Astrocyte of the cerebellum (primary cell): ENCODE measurements around the gene METTL4.

Experiments used
- DNase-seq: peaks from one replicate; pipeline ENCODE4 v3.0.0-alpha.2; 2011; ENCODE audit warnings: low read depth
- H3K4me3 ChIP-seq: 2 replicates; pipeline ENCODE4 v1.5.1; 2011; ENCODE audit warnings: mild to moderate bottlenecking, low read depth, low read length, moderate library complexity
- in situ Hi-C: cut with HindIII; loops from 2 replicates; pipeline ENCODE4 v1.10.0; 2017; ENCODE audit warnings: low sequenced_read_pairs
- TF ChIP-seq, protein P1 (sequence below): IDR thresholded peaks from 2 replicates; pipeline ENCODE4 v1.5.1; 2012; ENCODE audit warnings: low read length, low read depth, moderate library complexity, mild to moderate bottlenecking; ENCODE audit errors: missing control alignments

Gene METTL4

DNA sequence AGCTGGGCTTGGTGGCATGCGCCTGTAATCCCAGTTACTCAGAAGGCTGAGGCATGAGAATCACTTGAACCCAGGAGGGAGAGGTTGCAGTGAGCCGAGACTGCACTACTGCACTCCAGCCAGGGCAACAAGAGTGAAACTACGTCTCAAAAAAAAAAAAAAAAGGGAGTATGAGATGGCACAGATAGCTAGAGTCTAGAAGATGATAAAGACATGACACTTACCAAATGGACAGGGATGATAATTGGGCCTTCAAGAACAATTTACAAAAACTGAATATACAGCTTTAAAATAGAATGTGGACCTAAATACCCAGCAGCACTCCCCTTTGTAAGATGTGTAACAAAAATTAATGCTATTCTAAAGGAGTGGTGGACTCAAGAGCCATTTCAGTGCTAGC lies 2.7 kb downstream of the METTL4 start:
- TF ChIP-seq, protein P1, sequence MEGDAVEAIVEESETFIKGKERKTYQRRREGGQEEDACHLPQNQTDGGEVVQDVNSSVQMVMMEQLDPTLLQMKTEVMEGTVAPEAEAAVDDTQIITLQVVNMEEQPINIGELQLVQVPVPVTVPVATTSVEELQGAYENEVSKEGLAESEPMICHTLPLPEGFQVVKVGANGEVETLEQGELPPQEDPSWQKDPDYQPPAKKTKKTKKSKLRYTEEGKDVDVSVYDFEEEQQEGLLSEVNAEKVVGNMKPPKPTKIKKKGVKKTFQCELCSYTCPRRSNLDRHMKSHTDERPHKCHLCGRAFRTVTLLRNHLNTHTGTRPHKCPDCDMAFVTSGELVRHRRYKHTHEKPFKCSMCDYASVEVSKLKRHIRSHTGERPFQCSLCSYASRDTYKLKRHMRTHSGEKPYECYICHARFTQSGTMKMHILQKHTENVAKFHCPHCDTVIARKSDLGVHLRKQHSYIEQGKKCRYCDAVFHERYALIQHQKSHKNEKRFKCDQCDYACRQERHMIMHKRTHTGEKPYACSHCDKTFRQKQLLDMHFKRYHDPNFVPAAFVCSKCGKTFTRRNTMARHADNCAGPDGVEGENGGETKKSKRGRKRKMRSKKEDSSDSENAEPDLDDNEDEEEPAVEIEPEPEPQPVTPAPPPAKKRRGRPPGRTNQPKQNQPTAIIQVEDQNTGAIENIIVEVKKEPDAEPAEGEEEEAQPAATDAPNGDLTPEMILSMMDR = no peak
- H3K4me3 ChIP-seq = no peak overlapping the region
- DNase-seq = no peak
- in situ Hi-C loops = no loop called here

- in situ Hi-C loops = no loop called here
These were observed 3.2 kb downstream of the METTL4 start for GRCh38 chr18:2568129-2568528.

DNA sequence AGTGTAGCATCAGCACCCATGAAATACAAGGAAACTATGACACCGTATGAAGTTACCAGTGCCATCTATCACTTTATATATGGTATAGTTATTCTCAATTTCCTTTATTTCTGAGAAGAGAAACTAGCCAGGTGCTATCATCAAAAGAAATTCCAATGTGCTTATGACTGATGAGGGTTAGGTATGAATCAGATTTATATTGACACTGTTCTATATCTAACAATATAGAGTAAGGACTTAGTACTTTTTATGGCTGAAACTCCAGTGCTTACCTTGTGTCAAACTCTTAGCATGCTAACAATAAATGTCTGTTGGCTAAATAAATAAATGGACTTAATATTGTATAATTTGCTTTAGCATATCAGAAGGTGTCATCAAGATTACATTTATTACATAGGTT lies 6.9 kb downstream of the METTL4 start:
- TF ChIP-seq, protein P1 = no peak
- in situ Hi-C loops = no loop called here
- no peak overlapping the region for H3K4me3 ChIP-seq
- no peak for DNase-seq

More at GRCh38 chr18:2568129-2568528, 3.2 kb downstream of the METTL4 start:
- TF ChIP-seq, protein P1 = no peak
- no peak for DNase-seq
- no peak overlapping the region for H3K4me3 ChIP-seq

GRCh38 chr18:2559249-2559648 lies 12.1 kb downstream of the METTL4 start:
- no peak overlapping the region for H3K4me3 ChIP-seq
- TF ChIP-seq, protein P1 = no peak
- DNase-seq = no peak
- in situ Hi-C loops = no loop called here

DNA sequence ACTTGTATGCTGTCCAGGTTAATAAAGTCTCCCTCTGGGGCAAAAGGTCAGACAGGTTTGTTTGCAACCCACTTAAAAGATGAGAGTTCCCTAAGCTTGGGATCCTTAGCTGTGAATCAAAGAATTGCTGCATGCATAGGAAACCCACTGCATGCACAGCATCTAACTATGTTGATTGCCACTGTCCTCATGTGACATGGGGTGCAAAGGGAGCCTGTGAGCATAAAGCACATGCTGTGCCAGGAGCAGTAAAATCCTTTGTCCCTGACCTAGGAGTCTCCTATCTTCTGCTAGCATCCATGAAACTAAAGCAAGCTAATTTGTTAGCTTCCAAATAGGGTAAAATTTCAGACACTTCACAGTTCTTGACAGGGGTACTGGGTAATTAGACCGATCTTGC lies 13.8 kb downstream of the METTL4 start:
- H3K4me3 ChIP-seq = no peak overlapping the region
- DNase-seq = no peak
- TF ChIP-seq, protein P1 = no peak
- in situ Hi-C loops = no loop called here

DNA sequence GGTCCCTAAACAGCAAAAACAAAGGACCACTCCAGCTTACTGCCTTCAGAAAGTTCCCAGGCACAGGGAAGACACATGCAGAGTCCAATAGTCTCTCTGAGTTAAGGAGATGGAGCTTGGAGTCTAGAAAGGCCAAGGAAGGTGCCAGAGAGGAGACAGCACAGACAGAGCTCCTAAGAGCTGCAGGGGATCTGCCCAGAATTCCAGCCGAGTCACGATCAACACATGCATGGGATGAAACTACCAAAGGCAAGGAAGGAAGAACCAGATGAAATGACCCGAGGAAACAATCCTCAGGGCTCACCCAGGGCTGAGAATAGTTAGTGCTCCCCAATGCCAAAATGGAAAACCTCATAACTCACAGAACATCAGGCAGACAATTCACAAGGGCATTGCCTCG lies 15.4 kb downstream of the METTL4 start:
- DNase-seq = no peak
- TF ChIP-seq, protein P1 = no peak
- H3K4me3 ChIP-seq = no peak overlapping the region
- in situ Hi-C loops = no loop called here

DNA sequence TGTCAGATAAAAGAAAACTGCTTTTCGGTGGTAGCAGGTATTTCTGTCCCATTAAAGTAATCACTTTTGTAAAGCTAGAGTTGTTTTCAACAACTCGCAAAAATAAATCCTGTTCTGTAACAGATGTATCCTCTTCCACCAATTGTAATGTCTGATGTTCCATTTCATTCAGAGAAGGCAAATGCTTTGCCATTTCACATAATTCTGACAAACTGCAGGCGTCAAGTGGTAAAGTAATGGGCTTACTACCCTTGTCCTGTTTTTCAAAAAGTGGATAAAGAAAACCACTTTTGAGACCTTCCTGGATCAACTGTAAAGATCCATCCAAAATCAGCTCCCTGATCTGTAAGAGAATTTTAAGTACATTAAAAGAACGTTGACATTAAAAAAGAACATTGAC lies 16.6 kb downstream of the METTL4 start:
- no peak overlapping the region for H3K4me3 ChIP-seq
- no peak for DNase-seq
- in situ Hi-C loops = no loop called here
- TF ChIP-seq, protein P1 = no peak
